ENCODE results near the gene MPV17. TPM values are rescaled to one million over a fixed set of nuclear protein-coding genes. Genes with fewer than 3 reads are reported as not detected.
A peak's percentile ranks its signal among the peaks of the same experiment; 100 is the strongest.

MPV17 gene
- total RNA-seq, 1 donor from 2014 or later: 80.4 TPM

- intact Hi-C loops (cut with DNase I): no loop called here
- H3K4me1 ChIP-seq: peaks cover 29% of the 10 kb centered on the region
- no peak for TF ChIP-seq CTCF (IDR thresholded peaks at IDR 0.05)
- H3K9me3 ChIP-seq: no peaks in the 10 kb centered on the region
- no peaks in the 10 kb centered on the region for H3K36me3 ChIP-seq
- ATAC-seq (peak; percentile 22), DNase-seq (no peak)
- no peak overlapping the region for H3K27ac ChIP-seq
- H3K4me3 ChIP-seq: peak overlapping the region; percentile 41
- H3K27me3 ChIP-seq: peaks cover 85% of the 10 kb centered on the region
Observed at GRCh38 chr2:27264253-27264752, 58.6 kb downstream of the MPV17 start.

DNA sequence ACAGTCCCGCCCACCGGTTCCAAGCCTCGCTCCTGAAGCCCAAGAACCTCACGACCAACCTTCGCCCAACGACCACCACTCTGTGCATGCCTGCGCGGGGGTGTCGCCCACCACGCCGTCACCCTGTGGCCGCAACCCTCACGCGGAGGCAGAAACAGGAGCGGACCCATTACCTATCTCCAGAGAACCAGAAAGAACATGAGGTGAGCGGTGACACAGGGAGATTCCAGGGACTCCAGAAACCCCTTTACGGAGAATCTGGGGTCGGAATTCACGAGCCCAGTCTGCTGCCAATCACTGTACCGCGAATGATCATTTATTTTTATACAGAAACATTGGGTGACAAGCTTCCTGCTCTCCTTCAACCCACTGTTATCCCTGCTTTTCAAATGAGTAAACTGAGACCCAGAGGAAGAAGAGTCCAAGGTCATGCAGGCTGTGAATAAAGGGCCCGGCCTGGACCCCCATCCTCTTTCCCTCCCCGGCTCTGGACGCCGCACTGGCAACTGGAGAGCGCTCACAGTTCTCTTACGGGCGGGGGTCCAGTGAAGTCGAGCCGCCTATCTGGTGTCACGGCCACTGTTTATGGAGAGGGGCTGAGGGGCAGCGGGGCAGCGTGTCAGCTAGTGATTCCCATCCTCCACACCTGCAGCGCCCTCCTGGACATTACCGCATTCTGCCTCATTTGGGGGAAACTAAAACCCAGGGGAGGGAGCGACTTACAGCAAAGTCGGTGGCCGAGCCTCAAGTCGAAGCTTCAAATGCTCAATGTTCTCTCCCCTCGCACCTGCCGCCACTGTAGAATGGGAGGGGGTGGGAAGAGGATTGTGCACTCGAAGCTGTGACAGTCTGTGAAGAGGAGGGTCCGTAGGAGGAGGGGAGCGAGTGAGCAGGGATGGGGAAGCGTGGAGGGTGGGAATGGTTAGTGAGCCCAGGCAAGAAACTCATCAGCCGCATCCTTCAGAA, 59.3 kb downstream of the MPV17 start:
- ATAC-seq: no peak
- no peaks in the 10 kb centered on the region for H3K9me3 ChIP-seq
- TF ChIP-seq CTCF (IDR thresholded peaks at IDR 0.05): no peak
- H3K4me3 ChIP-seq: peak overlapping the region; percentile 44
- no peak for DNase-seq
- intact Hi-C loops (cut with DNase I): no loop called here
- H3K27me3 ChIP-seq: peaks cover 90% of the 10 kb centered on the region
- no peak overlapping the region for H3K27ac ChIP-seq
- no peaks in the 10 kb centered on the region for H3K36me3 ChIP-seq
- H3K4me1 ChIP-seq: peaks cover 29% of the 10 kb centered on the region

DNA sequence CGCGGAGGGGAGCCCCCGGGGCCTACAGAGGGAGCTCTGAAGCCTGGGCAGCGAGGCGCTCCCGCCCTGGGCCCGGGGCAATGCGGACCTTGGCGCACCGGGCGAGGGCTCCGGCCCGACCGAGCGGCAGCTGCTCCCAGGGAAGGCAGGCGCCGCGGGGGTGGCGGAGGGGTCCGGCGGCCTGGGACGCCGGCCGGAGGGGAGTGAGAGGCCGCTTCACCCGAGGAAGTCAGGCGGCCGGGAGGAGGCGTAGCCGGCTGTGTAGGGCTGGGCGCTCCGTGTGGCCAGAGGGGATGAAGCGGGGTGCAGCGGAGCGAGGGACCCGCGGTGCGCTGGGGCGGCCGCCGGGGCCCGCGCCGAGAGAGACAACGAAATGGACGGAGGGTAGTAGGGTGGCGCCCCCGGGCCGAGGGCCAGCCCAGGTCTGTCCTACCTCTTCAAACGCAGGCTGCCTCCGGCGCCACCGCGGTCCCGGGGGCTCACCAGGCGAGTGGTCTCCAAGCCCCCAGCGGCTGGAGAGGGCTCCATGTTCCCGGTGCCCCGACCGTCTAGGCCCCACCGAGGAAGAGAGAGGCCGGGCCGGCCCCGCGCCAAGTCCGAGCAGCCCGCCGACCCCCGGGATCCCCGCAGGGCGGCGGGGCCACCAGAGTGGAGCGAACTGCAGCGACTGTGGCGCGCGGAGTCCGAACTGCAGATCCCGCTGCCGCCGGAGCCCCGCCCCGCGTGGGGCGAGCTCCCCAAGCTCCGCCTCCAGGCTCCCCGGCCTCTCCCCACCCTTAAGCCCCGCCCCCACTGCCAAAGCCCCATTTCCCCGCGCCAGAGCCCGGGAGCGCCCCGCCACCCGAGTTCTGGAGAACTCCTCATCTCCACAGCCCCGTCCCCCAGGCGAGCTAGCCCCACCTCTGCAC, 60.3 kb downstream of the MPV17 start, which contains the start of gene SLC30A3:
TSS of gene SLC30A3 (minus strand) at position 669 of the 908 bp plus-strand sequence. CDS start at position 528, 141 bp downstream.
- TF ChIP-seq CTCF (IDR thresholded peaks at IDR 0.05): no peak
- DNase-seq (peak; percentile 86), ATAC-seq (peak; percentile 78)
- Histone ChIP-seq H3K9me3 (no peaks in the 10 kb centered on the region), H3K4me1 (peaks cover 29% of the 10 kb centered on the region), H3K27ac (no peak within 1 kb of the TSS), H3K4me3 (peak within 1 kb of the TSS; percentile 44), H3K27me3 (peaks cover 84% of the 10 kb centered on the region), H3K36me3 (no peaks in the 10 kb centered on the region)
- intact Hi-C loops (cut with DNase I): no loop called here

DNA sequence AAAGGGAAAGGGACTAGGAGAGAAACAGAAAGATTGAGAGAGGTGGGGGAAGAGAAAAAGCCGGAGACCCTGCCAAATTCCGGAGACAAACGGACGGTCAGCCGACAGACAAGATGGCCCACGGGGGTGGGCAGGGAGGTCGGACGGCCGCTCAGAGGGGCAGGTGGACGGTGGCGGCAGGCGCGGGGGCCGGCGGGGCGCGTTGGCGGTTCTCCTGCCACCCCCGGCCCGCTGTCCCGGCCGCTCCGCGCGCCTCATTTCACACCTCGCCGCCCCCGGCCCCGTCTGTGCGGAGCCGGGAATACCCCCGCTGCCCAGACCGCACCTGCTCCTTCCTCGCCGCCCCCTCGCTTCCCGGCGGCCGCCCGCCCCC, 61.0 kb downstream of the MPV17 start:
- H3K4me1 ChIP-seq: peaks cover 29% of the 10 kb centered on the region
- DNase-seq (no peak), ATAC-seq (no peak)
- no peaks in the 10 kb centered on the region for H3K9me3 ChIP-seq
- H3K27me3 ChIP-seq: peaks cover 78% of the 10 kb centered on the region
- intact Hi-C loops (cut with DNase I): no loop called here
- no peak overlapping the region for H3K4me3 ChIP-seq
- no peaks in the 10 kb centered on the region for H3K36me3 ChIP-seq
- H3K27ac ChIP-seq: no peak overlapping the region
- no peak for TF ChIP-seq CTCF (IDR thresholded peaks at IDR 0.05)

DNA sequence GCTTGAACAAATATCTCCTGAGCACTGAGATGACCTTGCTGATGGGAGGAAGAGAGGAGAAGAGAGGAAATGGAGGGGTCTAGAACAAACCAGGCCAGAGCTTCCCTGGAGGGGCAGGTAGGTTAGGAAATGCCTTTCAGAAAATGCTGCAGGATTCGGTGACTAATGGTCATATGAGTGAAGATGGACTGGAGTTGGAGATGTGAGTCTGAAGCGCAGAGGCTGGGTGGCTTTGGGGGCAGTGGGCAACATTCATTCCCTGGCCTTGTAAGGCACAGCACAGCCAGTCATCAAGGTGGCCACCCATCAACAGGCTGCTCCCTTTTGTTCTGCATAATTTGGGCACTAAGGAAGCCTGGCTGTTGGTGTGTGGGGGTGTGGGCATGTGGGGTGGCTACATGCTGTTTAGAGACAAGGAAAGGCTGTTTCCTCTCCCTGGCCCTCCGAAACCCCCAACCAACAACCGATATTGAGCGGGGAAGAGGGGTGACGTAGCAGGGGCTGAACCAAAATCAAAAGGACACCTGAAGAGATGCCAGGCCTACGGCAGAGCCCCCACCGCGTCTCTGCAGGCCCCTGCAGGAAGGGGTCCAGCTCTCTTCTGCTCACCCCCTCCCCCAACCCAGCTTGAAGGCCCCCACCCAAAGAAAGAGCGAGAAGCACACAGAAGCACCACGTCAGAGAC, 61.5 kb downstream of the MPV17 start:
- Histone ChIP-seq H3K4me3 (no peak overlapping the region), H3K4me1 (peaks cover 29% of the 10 kb centered on the region), H3K9me3 (no peaks in the 10 kb centered on the region), H3K27me3 (peaks cover 75% of the 10 kb centered on the region), H3K27ac (no peak overlapping the region), H3K36me3 (no peaks in the 10 kb centered on the region)
- TF ChIP-seq CTCF (IDR thresholded peaks at IDR 0.05): no peak
- no peak for ATAC-seq
- intact Hi-C loops (cut with DNase I): no loop called here
- no peak for DNase-seq

Measured in upper lobe of right lung (tissue), 1 donor.